Measurements from ENCODE around the gene NOTCH2.
A peak's percentile ranks its signal among the peaks of the same experiment; 100 is the strongest.

Gene NOTCH2

DNA sequence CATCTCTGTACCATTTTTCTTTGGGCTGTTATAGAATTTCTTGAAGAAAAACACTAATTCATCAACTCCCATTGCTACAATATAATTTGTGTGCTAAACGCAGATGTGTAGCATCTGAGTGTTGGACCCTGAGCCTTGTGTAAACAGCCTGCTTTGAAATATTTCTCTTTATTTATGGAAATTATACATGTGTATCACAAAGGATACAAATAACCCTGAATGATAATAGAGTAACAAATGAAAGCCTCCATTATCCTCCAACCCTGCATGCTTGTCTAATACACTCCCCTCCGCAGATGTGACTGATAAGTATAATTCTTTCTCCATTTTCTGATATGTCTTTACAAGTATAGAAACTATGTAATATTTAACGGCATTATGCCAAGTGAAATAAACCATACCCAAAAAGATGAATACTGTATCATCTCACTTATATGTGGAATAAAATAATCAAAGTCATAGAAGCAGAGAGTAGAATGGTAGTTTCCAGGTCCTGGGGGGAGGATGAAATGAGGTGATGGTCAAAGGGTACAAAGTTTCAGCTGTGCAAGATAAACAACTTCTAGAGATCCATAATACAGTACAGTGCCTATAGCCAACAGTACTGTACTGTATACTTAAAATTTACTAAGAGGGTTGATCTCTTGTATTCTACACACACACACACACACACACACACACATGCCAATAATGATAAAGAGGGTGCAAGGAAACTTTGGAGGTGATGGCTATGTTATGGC is 170.3 kb downstream of the NOTCH2 start:
- no peak for DNase-seq

DNA sequence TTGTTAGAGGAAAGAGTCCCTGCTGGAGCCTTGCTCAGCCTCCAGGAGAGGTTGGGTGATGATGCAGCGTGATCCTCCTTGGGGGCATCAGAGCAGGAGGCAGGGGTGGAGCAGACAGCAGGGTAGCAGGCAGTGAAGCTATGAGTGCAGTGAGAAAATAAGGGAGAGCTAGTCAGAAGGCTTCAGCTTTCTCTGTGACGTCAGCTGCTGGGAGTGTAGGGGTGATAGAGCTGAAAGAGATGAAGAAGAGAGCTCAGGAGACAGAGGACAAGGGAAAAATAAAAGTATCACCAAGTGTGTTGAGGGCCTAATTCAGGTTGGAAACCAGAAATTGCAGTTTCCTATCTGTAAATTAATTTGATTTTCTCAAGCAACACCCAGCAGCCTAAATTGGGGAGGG is 170.9 kb downstream of the NOTCH2 start:
- DNase-seq, result no peak

DNA sequence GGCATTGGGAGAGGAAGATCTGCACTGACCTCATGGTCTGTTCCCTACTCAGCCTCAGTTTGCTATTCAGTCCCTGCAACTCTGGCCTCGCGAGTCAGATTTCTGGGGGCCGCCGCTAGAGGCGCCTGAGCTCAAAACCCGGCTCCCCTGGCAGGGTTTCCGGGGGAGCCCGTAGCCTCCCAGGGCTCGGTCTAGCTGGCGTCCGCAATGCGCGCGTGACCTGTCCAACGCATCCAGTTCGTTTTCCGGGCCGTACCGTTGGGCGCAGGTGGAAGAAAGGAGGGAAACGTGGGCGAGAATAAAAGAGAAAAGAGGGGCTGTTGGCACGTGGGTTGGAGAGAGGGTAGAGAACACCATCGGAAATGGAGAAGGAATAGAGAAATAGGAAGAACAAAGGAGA is 173.2 kb downstream of the NOTCH2 start, which contains the start of gene ADAM30:
Gene ADAM30 (minus strand): TSS at position 213 of the 400 bp plus-strand sequence. CDS start 179 bp downstream, at position 34.
- no peak for DNase-seq

DNA sequence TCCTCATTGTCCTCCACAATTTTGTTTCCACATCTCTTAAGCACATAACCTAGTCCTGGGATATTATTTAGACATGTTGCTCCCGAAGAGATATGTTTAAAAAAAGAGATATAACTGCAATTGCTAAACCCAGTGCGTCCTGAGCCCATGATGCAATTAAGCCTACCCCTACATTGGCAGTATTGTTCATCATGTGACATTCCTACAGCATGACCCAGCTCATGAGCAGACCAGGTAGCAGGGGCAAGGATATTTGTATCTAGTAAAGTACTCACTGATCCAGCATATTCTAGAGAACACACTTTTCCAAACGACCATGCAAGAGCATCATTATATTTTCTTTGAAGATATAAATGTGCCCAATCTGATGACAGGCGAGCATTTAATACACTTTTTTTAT is 174.4 kb downstream of the NOTCH2 start:
- no peak for DNase-seq

DNA sequence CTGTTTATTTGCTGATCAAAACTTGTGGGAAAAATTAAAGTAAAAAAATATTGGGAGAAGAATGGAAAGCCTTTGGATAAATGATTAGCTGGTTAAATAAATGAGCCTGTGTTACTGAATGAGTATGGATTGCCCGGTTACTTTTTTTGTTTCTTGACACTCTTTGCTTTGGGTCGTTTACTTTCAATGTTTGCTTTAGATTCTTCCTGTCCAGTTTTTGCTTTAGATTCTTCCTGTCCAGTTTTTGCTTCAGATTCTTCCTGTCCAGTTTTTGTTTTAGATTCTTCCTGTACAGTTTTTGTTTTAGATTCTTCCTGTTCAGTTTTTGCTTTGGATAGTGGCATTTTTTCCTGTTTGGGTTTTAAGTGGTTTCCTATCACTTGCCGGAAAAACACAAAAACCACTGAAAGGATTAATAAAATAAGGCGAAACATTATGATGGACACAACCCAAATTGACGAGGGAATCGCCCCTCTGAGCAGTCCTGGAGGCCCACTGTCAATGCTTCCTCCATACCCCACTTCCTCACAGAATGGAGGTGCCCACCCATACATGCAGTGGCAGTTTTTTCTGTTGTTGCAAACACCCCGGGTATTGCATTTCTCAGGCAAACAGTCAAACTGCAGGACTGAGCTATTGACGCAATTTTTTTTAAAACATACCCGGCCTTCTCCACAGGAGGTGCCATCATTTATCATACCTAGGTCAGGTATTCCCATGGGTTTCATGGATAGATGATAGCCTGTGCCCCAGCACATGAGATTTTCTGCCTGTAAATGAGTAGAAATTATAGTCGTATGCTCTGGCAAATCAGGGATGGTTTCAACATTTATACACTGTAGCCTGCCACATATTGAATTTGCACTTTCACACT is 175.4 kb downstream of the NOTCH2 start:
- DNase-seq, result no peak

DNA sequence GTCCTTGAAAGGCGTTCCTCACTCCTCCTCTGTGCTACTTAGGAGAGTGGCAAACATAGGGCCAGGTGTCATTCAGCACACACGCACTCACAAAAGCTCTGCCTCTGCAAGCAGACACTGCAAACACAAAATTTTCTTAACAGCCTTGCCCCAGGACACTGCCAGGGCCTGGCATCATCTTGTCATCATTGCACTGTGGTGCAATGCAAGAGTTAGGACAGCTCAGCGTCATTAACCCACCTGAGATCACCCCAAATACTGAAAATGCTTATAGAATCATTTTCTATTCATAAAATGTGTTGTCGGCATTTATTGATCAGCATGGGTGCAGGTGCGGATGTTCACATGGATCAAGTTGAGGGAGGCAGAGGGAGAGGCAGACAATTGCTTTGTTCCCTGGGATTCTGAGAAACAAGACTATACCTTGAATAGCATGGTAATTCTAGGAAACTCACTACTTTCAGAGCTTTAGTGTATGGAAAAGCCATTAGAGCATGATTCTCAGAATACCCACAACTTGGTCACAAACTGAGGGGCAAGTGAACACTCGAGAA is 176.1 kb downstream of the NOTCH2 start:
- DNase-seq, result no peak

DNA sequence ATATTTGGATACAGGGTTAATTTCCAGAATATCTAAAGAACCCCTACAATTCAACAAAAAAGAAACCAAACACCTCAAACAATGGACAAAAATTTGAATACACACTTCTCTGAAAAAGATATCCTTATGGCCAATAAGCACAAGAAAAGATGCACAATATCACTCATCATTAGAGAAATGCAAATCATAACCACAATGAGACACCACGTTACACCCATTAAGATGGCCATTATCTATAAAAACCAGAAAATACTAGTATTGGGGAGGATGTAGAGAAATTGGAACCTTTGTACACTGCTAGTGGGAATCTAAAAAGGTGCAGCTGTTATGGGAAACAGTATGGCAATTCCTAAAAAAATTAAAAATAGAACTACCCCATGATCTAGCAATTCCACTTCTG is 178.1 kb downstream of the NOTCH2 start:
- DNase-seq, result no peak

DNA sequence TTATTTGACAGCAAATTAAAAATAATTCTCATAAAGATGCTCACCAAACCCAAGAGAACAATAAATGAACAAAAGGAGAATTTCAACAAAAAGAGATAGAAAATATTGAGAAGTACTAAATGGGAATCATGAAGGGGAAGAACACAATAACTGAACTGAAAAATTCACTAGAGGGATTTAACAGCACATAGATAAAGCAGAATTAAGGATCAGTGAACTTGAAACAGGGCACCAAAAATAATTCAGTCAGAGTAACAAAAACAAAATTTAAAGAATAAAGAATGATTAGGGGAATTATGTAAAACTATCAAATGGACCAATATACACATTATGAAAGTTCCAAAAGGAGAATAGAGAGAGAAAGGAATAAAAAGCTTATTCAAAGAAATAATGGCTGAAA is 181.0 kb downstream of the NOTCH2 start:
- no peak for DNase-seq

DNA sequence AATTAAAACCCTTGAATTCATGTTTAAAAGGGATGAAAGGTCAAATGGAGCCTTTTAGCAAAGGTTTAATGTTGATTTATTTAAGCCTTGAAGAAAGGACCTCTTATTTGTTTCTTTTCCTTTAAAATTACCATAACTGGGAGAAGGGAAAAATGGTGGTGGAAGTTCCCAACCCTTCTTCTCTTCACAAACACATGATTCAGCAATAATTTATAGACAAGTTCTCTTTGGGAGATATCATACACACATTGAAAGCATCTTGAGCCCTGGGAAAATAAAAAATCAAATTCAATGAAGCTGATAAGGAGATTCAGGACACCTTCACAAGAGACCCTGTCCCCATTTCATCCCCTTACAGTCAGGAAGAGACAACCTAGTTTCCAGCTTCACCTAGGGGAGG is 182.0 kb downstream of the NOTCH2 start:
- no peak for DNase-seq

DNA sequence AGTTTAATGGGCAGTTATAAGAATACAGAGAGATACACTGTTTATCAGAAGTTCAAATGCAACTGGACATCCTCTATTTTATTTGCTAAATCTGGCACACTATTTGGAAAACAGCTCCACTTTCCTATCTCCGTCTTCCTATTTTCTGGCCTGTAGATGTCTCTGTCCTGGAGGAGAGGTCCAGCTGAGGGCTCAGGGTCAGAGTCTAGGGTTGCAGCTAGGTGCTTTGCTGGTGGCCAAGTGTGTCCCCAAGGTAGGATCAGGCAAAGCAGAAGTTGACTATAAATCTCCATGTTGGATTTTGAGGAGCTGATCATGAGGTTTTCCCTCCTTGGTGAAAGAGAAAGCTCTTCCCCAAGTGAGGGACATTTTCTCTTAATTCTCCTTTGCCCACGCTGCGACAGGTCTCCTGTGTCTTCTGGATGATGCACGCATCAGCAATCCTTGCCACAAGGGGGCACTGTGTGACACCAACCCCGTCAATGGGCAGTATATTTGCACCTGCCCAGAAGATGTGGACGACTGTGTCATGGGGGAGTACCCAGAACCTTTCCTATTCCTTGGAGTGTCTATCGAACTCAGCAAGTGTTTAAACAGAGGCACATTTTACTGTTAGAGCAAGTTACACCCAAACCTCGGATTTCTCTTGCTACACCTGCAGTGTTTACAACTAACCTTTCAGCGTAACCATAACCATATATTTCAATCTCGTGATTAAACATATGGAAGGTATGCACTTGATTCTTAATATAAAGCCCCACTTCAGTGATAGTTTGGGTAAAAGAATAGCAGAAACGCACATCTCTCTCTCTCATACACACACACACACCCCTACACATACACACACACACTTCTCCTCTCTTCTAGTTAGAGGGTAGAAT is 183.3 kb downstream of the NOTCH2 start:
- peak; percentile 37 for DNase-seq

DNA sequence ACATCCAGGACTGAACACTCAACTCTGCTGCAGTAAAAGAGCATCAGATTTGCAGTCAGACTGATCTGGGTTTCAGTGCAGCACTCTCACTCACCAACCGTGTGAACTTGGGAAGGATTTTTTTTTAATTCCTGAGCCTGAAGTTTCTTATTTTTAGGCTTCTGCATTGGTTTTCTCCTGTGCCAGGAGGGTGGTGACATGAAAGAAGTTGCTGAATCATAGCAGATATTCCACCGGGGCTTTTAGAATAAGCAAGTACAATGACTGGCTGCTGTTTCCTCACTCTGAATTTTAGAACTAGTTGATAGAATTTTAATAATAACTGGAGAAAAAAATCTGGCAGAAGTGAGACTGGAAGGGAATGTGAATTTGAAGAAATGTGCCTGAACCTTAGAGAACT is 184.8 kb downstream of the NOTCH2 start:
- no peak for DNase-seq

DNA sequence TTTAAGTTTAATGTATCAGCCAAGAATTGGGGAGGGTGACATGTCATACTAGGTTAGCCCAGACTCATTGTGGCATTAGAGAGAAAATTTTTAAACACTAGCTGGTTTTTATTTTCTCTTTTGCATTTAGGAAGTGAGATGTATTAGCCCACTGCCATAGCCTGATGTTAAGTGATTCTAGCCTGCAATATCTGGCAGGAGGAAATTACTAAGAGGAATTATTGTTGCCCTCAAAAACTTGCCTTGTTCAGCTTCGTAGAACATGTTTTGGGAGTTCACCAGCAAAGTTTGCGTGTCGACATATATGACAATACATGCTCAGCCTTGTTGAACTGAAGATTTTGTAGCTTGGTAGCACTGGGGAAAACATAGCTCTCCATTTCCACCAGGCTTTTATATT is 185.6 kb downstream of the NOTCH2 start:
- DNase-seq, result no peak

DNA sequence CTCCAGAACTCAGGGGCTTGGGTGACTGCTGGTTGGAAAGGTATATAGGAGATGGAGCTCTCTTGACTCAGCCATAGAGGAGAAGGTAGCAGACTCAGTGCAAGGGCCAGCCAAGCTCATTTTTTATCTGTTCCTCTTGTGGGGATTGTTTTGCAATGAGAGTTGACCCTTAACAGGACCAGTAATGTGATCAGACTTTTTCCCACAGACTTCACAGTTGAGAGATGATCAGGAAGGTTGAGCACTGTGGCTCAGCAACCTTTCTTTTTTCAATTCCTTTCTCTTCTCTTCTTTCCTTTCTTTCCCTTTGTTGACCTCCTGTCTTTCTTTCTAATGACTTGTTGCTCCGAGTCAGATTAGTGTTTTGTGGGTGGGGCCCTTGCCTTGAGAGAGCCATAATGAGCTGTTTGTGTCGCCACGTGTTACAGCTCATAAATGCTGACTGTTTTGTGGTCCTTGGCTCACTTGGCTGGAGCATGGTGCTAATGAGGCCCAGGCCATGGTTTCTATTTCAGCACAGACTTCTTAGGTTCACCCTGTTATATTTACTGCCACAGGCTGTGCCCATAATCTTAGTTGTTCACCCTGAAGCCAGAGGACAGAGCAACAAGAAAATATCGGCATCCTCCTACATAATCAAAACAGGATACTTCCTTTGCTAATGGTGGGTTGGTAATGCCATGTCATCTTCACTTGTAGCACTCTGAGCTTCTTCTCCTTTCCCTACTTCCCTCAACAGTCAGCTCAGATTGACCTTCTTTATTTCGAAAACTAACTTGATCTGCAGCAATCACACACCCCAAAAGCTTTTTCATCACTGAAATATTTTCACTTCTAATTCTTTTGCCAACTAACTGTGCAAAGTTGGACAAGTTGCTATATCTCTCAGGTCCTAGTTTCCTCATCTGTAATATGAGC is 187.1 kb downstream of the NOTCH2 start:
- DNase-seq, result no peak

DNA sequence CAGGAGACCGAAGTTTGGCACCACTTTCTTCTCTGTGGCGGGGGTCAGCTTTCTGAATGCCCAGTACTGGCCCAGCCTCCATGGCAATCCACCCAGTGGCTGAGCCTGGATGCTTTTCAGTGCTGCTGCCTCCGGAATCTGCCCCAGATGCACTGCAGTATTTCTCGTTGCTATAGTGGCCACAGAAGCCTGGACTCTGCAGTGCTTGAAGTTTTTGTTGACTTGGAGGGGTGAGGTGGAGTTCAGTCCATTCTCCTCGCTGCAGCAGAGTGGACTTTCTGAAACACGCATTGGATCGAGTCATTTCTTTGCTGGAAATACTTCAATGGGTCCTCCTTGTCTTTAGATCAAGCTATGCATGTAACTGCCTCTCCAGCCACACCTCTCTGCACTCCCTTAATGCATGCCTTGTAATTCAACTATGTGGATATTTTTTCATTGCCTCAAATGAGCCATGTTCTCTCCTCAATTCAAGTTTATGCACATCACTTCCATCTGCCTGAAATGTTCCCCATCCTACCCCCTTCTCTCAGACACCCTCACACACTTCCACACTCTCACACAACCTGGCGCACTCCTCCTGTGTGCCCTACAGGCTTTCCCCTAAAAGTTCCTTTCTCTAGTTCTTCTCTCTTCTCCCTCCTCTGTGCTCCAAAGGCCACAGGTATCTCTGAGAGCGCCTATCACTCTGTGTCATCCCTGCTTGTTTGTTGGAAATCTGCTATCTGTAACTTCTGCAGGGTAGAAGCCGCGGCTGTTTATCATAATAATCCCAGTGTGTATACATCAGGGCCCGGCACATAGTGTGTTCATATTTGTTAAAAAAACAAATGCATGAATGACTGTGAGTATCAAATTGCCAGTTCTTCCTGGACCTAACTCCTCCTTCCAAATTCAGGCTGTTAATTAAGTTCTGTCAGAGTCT is 189.7 kb downstream of the NOTCH2 start:
- DNase-seq, result no peak

DNA sequence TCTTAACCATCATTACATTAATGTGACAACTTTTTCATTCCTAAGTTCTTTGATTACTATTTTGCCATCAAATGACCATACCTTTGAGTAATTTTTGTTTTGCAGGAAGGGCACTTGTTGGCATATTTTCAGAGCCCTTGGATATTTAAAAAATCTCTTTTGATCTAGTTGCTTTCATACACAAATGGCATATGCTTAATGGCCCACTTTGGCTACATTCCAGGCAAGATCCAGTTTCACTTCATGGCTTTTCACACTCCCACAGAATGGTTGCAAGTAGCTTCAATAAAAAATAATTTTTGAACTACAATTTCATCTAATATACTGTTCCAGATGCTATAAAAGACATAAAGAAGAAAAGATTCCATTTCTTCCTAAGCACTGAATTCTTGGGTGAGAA is 191.3 kb downstream of the NOTCH2 start:
- no peak for DNase-seq

DNA sequence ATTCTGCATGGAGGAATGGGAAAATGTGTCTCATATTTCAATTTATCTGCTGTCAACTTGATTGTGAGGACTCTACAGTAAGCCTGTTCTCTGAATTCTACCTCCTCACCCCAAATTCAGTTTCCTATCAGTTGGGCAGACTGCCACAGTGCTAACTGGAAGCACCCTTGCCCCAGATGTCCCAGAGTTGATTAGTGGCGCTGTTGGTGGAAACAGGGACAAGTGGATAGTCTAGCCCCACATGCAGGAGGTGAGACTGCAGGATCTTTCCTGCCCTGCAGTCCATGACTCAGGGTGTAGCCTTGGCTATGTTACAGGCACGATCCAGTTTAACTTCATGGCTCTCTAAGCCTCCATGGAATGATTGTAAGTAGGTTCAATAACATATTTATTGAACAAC is 195.3 kb downstream of the NOTCH2 start:
- DNase-seq, result no peak

DNA sequence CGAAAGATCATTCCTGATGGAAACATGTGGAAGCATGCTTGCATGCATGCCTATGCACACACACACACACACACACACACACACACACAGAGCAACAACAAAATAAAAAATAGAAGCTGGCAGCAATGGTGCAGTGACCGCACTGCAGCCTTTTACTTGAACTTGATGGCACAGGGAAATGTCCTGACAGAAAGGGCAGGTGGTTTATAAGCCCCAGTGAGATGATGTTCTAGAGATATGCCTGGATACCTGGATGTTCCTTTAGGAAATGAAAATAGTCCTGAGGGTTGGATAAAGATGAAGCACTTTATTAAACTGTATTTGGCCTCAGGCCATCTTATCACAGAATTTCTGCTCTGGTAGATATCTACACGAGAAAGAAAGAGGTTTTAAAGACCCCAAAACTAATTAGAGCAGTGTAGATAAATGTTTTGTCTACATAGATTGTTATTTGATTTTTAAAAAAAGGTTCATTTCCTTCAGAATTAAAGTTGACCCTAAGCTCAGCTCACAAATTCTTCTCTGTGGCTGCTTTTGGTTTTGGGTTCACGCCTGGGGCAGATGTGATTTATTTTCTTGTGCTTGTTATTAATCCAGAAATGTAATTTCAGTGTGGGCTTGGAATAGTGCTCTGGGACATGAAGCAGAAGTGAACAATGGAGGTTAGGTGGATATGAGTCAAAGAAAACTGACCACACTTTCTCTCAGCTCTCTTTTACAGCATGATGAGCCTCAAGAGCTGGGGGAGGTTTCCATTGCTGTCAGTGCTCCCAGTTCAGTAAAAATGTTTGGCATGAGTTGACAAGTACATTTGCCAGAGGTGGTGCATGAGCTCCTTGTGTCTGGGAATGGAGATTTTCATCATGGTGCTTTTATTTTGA is 196.1 kb downstream of the NOTCH2 start:
- DNase-seq, result no peak

DNA sequence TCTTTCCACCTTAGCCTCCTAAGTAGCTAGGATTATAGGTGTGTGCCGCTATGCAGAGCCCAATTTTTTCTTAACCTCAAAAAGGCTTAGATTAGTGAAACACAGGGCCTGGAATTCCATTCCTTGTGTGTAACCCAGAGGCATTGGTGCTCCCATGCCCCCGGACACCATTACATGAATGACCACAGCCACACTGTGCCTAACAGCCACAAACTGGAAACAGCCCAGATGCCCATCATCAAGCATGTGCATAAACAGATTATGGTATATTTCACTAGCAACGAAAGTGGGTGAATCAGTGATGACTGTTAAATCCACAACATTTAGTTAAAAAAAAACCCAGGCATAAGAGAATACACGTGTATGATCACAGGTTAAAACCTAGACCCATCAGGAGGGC is 197.6 kb downstream of the NOTCH2 start:
- no peak for DNase-seq

DNA sequence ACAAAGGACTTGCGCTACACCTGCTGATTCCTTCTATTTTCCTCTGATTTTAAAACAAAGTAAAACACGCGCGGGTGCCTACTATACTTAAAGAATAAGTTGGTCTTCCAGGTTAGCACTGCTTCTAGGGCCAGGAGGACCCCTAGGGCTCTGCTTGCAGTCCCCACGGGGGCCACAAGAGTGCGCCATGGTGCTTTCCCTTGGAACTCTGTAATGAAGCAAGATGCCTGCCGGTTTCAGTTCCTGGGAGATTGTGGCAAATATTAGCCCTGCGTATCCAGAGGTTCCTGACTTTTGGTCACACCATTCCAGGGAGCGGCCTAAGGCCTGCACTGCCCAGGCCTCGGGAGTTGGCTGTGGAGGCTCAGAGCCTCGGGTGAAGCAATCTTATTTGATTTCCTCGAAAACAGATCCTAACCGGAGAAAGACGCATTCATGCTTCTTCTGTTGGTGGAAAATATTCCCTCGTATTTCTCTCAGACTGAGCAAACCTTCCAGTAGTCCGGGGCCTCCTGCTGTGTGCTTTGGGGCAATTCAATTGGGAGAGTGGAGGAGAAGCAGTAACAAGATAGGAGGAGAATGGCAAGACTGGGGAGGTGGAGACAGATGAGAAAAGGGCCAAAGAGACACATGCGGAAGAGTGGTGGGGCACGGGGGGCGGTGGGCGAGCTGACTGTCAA is 198.4 kb downstream of the NOTCH2 start:
- DNase-seq, result peak; percentile 25

Measured in T-helper 9 cell (primary cell).